GM18868 (cell line): Measurements from ENCODE around the gene POLD2.

ENCODE experiments used
- ATAC-seq: cut with Tn5 transposase; IDR thresholded peaks from one replicate; pipeline ENCODE4 v1.9.1; 2021; ENCODE audit warnings: mild to moderate bottlenecking, moderate library complexity; ENCODE audit not compliant: unreplicated experiment

Gene POLD2

DNA sequence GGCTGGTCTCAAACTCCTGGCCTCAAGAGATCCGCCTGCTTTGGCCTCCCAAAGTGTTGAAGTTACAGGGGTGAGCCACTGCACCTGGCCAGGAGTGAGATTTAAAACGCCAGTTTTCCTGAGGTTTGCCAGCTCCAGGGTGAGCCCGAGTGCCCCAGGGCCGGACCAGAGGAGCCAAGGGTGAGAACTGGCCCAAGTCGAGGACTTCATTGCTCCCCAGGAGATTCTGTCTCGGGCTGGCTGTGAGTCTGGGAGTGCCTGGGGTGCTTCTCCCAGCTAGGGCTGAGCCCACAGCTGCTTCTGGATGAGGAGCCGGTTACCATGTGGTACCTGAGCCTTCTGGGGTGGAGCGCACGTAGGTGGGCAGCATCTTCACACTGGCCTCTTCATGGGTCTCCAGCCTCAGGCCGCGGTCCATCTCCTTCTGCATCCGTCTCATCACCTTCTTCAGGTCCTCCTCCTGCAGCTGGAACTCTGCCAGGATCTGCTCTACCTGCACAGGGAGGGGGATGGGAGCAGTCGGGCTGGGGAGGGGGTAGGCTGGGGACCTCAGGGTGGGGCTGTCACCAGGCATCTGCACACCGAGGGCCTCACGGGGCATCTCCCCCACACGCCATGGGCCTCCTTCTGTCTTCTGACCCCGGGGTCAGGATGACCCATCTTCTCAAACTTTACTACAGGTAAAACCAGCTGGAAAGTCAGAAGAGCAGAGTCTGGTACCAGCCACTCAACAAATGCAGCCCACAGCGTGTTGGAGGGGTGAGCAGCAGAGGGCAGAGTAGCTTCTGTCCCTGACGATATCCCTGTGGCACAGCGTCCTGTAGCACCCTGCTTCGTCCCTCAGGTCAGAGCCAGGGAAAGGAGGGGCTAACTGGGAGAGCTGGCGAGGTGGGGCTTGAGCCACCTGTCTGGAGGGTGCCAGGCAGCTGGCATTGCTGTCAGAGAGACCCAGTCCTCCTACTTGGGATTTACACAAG, 29.9 kb upstream of the POLD2 start:
- no peak for ATAC-seq

DNA sequence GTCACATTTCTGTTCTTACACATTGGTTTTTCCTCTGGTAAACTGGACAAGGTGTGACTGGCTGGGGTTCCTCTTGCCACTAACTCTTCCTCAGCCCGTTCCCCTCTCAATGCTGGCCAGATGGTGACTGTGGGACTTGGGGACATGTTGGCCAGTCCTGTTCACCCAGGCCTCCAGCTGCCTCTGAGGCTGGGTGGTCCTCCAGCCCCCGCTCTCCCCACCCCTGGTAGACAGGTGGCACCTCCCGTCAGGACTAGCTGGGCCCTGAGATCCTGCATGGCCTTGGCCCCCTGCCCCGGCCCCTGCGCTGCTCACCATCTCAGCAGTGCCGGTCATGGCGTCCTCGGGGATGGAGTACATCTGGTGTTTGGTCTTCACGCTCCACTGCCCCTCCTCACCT, 28.6 kb upstream of the POLD2 start:
- no peak for ATAC-seq

DNA sequence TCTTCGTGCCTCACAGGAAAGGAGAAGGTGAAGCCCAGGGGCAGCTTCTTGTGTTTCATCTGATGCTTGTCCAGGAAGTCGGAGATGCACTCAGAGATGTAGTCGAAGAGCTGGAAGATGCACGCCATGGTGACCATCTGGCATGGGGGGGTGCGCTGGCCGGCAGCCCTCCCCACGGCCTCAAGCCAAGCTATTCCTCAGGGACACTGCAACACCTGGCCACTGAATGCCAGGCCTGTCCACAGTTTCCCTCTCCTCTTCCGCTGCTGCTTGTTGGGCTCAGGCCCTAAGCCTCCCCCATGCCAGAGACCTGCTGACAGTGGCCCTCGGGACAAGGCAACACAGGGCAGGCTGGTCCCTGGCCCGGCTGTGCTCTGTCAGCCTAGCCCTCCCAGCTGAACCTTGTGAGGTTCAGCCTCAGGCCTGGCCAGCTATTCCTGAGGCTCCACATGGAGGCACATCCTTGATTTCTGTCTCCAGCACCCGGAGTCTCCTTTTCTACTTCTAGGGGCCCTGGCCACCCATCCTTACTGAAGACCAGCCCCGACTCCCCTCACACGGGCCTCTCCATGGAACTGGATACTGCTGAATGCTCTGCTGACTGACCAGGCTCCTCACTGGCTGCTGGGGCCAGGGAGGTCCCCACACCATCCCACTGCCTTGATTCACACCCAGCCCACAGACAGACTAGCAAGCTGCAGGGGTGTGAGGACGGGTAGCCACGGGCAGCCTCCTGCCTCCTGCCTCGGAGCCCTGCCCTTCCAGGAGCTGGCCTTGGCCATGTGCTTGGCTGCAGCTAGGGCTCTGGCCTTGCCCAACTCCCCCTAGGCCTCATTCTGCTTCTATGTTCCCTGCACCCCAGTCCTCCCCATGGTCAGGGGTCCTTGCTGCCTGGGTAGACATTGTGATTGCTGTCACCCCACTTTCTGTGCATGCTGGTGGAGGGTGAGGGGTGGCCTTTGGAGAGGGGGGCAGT, 27.9 kb upstream of the POLD2 start:
- no peak for ATAC-seq

DNA sequence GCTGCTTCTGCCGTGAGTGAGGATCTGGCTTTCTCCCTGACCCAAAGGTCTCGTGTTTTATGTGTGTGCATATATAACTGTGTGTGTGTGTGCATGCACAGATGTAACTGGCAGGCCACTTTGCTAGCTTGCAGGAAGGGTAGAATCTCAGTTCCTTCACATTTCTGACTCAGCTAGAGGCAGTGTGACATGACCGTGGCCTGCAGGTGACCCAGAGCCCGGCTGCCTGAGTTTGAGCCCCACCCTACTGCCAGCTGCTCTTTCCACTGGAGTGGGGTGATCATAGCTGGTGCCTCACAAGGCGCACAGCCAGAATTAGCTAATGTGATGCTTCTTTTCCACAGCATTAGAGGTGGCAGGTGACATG, 27.1 kb upstream of the POLD2 start:
- peak; percentile 85 for ATAC-seq

DNA sequence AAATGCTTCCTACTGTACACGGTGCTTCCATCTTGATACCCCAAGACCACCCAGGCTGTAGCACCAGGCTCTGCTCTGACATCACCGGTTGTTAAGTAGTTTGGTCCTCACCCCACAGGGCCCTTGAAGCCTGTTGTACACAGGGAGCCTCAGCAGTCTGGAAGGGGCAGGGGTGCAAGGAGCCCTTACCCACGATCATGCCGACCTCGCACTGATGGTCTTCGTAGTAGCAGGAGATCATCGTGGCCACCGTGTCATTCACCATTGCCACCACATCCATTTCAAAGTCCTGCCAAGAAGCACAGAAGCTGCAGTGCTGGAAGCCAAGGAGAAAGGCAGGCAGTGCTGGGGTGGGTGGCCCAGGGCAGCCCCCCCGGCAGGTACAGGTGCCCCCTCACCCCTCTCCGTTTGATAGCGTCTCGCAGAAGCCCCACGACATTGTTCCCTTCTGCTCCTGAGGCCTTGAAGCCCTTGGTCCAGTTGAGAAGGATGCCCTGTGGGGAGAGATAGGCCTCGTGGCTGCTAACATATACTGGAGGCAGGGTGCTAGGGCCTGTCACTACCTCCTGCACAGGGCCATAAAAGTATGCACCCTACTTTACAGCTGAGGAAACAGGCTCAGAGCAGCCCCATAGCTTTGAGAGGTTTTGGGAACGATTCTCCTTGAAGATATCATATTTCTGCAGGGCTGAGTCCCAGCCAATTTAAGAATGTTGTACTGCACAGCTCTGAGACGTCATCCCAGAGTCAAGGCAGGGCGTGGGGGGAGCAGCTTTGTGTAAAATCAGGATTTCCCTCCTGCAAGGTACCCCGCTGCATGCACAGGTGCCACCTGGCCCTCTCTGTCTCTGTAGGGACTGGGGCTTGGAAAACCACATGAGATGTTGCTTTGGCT, 26.5 kb upstream of the POLD2 start:
- no peak for ATAC-seq

DNA sequence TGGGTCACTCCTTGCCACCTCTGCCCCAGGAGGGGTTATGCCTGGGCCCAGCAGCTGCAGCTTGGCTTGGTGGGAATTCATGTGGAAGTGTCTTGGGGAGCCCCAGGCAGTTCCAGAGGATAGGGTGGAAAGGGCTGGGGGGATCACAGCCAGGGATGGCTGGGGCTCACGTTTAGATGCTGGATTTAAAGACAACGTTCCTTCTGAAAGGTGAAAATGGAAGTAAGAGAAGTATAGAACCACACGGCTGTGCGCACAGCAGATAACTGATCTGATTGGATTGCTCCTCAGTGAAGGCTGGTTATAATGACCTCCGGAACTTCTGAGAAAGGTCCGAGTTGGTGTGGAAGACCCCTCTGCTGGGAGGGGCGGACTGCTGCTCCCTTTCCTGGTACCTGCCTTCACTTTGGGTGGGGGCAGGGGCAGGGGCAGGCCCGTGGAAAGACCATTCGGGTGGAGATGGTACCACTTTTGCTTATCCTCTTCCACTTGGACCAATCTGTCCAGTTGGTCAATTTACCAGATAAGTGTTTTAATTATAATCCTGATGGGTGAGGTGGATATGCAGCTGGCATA, 25.7 kb upstream of the POLD2 start:
- no peak for ATAC-seq

DNA sequence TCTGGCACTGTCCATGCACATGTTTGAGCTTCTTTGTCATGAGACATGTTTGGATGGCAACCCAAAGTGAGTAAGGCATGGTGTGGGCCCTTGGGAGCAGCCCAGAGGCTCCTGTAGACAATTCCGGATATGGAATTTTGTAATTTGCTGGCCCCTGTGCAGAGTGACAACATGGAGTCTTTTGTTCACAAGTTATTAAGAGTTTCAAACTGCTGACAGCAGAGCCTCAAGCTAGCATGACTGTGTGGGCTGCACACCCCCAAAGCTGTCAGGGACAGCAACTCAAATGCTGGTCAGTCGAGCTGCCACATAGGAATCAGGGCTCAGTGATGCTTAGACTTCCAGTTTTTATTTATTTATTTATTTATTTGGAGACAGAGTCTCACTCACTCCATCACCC, 24.8 kb upstream of the POLD2 start:
- ATAC-seq = no peak

DNA sequence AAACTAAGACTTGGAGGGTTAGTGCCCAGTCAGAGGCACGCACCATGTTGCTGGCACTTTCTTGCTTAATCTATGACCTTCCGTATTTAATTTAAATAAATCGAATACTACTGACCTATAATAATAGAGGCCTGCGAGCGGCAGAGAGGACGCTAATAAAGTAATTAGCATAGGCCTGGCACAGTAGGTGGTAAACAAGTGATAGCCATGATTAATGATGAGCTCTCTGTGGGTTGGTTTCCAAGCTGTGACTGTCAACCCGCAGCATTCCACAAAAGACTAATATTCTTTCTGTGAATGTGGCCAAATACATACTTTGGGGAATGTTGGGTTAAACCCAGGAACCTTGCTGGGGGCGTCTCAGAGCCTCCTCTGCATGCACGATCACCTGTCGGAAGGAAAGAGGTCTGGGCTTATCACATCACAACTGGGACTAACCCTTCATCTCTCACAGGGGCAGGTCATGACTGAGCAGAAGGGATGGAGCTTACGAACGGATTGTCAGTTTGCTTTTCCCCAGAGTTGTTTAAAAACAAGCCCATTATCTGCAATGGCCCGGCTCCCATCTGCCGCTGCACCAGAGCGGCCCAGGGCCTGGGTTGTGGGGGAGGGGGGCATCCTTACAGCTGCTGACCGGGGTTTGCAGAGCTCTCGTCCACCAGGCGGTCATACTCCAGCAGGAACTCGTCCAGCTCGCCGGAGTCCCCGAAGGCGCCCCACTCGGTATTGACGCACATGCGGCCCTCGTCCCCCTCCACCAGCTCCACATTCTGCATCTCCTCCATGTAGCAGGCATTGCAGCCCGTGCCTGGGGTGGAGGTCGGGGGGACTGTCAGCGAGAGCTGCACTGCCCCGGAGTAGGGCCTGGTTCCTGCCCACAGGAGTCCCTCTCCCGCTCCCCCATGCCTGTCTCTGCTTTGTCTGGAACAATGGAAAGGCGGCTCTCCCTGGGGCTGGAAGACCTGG, 24.0 kb upstream of the POLD2 start:
- no peak for ATAC-seq

DNA sequence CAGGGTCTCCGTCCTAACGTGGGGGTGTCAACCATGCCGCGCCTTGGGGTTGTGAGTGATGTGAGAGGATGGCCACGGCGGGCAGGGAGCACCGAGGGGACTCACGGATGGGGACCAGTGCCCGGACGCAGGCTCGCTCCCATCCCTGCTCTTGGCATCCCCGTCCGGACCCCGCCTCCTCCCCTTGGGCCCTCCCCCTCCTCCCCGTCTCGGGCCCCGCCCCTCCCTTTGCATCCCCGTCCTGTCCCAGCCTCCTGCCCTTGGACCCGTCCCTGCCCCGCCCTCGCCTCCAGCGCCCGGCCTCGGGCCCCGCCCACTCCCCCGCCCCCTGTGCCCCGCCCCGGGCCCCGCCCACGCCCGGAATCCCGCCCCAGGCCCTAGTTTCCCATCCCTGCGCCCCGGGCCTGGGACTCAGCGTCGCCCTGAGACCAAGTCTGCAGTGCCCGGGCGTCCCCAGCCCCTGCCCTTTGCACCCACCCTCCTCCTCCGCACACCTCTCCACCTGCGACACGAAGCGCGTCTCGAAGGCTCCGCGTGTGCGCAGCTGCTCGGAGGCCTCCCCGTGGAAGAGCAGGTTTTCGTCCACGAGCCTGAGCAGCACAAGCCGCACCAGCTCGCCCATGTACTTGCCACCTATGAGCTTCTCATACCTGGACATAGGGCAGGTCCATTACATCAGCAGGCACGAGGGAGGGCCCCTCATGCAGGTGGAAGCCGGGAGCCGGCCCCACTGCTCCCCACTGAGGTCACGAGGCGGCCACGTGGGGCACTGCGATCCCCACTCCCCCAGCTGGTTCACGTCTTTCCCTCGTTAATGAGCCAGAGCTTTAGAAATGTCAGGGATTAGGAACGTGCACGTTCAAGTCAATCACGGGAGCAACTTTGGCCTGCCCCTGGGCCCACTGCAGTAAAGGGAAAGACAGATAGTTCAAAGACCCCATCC, 22.9 kb upstream of the POLD2 start:
- ATAC-seq = no peak

DNA sequence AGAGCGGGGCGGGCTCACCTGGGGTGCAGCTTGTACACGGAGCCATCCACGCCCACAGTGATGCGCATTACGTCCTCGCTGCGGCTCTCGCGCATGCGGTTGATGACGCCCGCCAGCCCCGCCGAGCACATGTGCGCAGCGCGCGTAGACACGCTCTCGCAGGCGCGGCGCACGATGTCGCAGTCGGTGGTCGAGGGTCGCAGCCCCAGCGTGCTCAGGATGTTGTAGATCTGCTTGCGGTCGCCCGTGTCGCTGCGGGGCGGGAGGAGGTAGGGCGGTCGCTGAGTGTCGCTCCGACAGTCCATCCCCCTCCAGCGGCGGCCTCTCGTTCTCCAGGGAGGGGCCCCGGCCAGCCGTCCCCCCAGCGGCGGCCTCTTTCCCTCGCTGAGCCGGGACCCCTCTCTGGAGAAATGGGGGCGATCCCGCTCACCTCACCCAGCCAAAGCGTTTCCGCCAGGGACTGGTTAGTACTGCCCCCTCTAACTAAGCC, 22.2 kb upstream of the POLD2 start:
- ATAC-seq = no peak

DNA sequence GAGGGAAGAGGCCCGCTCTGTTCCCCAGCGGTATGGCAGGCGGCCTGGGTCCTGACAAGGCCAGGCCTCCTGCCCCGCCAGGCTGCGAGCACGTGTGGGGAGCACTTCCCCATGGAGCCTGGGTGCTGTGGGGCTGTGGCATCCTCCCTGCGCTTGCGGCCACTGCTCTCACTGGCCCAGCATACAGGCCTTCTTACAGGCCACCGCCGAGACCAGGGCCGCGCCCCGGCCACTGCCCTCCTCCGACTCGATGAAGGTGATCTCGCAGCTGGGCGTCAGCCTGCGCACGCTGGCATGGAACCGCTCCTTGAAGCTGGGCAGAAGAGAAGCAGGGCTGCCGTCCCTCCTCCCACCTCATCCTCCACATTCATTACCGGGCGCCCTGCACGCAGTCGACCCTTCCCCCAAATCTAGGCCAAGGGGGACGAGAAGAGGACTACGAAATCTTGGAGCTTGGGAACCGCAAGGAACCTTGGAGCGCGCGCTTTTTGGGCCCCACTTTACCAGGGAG, 21.7 kb upstream of the POLD2 start:
- no peak for ATAC-seq

DNA sequence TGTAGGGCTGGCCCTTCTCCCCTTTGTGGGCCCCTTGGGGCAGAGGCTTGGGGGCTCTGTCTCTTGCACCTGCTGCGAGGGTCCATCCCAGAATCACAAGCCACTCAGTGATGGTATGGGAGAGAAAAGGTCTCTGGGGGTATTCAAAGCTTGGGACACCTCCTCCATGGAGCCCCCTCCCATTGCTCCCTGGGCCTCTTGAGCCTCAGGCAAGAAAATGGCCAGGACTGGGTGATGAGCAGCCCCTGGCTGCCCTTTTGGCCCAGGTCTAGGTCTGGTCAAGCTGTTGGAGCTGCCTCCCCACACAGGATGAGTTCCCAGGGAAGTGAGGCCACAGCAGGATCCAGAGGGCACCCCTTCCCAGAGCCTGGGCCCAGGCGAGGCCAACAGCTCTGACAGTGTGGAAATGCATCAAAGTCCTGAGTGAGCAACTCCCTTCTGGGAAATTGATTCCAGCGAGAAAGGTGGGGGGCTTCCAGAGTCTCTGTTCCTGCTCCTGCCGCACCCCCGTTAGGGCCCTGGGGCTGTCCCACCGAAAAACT, 21.1 kb upstream of the POLD2 start:
- ATAC-seq = no peak

DNA sequence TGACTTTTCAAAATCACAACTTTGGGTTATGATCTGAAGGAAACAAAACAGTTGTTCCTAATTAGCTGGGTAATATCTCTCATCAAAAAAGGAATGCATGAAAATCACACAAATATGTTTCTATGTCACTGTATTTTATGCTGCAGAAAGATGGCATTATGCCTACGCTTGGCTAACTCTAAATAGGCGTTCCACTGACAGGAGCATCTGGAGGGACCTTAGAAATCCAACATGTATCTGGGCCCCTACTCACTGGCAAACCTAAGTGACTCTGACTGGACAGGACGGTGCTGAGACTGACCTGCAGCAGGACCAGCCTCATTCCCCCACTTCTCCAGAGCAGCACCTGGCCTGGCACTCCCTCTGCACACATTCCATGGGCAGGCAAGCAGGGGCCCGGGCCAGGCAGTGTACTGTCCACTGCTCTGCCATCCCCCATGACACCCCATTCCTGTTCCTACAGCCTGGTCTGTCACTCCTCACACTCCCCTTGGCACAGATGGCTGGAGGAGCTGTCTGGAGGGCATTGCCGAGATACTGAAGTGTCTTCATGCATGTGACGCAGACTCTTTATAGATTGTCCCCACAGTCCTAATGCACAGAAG, 20.4 kb upstream of the POLD2 start:
- ATAC-seq = no peak

DNA sequence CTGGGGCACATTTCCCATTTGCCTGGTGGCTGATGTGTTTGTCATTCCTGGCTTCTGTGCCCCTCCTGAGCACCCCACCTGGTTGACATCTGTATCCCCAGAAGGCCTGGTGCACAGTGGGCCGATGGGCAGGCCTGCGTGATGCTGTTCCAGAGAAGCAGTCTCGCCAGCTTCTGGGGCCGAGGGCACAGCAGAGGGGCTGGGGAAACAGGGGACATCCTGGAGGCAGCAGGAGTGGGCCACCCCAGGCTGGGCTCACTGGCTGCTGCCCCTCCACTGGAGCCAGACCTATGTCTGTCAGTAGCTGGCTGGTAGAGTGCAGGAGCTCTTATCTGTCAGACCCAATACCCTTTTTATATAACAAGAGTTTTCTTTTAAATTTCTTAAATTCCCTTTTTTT, 18.7 kb upstream of the POLD2 start:
- no peak for ATAC-seq

DNA sequence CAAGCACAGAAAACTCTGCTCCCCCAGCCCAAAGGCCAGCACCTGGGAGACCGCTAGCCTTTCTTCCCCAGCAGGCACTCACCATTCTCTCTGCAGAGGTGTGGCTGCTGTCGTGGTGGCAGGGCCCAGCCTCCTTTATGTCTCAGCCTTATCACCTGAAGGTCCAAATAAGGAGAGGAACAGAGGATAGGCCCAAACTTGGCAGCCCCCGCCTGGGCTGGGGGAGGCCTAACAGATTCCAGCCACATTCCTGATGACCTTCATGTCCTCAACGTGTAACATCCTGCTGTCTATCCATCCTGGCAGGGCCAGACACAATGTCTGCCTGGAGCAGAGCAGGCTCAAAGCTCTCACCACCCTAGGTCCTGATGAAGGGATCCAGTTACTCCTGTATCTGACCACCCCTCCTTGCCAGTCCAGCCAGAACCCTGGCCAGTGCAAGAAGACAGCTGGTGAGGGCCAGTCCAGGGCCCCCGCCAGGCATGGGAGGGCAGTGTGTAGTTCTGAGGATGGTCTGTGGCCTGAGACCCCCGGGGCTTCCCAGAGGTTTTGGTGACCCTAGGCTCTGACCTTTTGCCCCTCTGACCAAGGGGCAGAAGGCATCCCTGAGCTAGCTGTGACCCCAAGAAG, 18.0 kb upstream of the POLD2 start, which contains the start of gene MYL7:
Gene MYL7, minus strand, starts transcription at position 112 of the 630 bp plus-strand sequence. Its CDS starts 27 bp downstream, at position 85.
- ATAC-seq = no peak

DNA sequence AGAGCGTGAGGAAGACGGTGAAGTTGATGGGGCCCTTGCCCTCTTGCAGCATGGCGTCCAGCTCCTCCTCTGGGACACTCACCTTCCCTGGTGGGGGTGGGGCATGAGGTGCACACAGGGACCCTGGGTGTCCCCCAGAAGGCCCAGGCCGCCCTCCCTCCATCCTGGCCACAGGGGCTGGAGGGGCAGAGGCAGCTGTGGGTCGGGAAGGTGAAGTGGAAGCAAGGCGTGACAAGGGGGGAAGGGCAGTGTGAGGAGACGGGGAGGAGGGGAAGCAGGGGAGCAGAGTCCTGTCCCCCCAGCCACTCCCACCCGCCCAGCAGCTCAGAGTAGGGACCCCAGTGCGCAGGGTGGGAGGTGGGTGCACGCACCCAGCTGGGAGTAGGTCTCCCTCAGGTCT, 17.0 kb upstream of the POLD2 start:
- no peak for ATAC-seq
